Colonic mucosa (tissue), 4 donors: ENCODE results near the gene NVL. TPM values are rescaled to one million over a fixed set of nuclear protein-coding genes. Genes with fewer than 3 reads are reported as not detected.

ENCODE experiments used
- DNase-seq: peaks from one replicate; pipeline ENCODE4 v3.0.0-alpha.2; 2020
- H3K27ac ChIP-seq: fragments of 200-600 bp; one replicate; pipeline ENCODE4 v1.8.0; 2021
- H3K27me3 ChIP-seq: fragments of 200-600 bp; one replicate; pipeline ENCODE4 v1.8.0; 2021
- H3K36me3 ChIP-seq: fragments of 200-600 bp; one replicate; pipeline ENCODE4 v1.8.0; 2021
- H3K4me1 ChIP-seq: fragments of 200-600 bp; one replicate; pipeline ENCODE4 v1.8.0; 2021; ENCODE audit warnings: mild to moderate bottlenecking
- H3K4me3 ChIP-seq: fragments of 200-600 bp; one replicate; pipeline ENCODE4 v1.8.0; 2021
- H3K9ac ChIP-seq, 2 donors: one replicate each; pipeline ENCODE4 v1.7.0; 2013; ENCODE audit warnings: control low read depth in 2 of 2, low read depth in 2 of 2, low read length in 2 of 2
- H3K9me3 ChIP-seq: fragments of 200-600 bp; one replicate; pipeline ENCODE4 v1.8.0; 2021
- CTCF ChIP-seq: fragments of 200-600 bp; IDR thresholded peaks from one replicate; pipeline ENCODE4 v1.8.0; 2022; ENCODE audit warnings: antibody characterized with exemption, mild to moderate bottlenecking
- intact Hi-C: fragments of 100-400 bp; cut with DNase I; formaldehyde crosslinking; loops from one replicate; pipeline ENCODE4 v1.14.1; 2022
- total RNA-seq, 2 donors: library from RNA; stranded (reverse); fragmentation: NEBNext Ultra II Directional in 1 of 2; extraction: Animal tissue kit (Norgen Biotek cat#: 25700) in 1 of 2; gene quantifications; one replicate each; pipeline ENCODE4 v1.2.1, GENCODE V29; 2021
- donor health status: healthy.
- donor health status: DM: no; HTN: no; CAD: no.
- donor health status: DM: no; HTN: no; CAD: no.

NVL gene
- total RNA-seq, 2 donors from 2014 or later = 39.4 to 51.5 TPM

- Histone ChIP-seq H3K9ac (no peak overlapping the region), H3K9me3 (no peaks in the 10 kb centered on the region), H3K4me3 (no peak overlapping the region), H3K27ac (no peak overlapping the region), H3K4me1 (no peaks in the 10 kb centered on the region), H3K36me3 (peaks cover 6% of the 10 kb centered on the region), H3K27me3 (no peaks in the 10 kb centered on the region)
- no peak for DNase-seq
- TF ChIP-seq CTCF = no peak
- intact Hi-C loops = no loop called here
These were observed 40.6 kb downstream of the NVL start for GRCh38 chr1:224289396-224289795.

- TF ChIP-seq CTCF = no peak
- Histone ChIP-seq H3K27ac (no peak overlapping the region), H3K4me1 (no peaks in the 10 kb centered on the region), H3K4me3 (no peak overlapping the region), H3K36me3 (peaks cover 6% of the 10 kb centered on the region), H3K9ac (no peak overlapping the region), H3K27me3 (no peaks in the 10 kb centered on the region), H3K9me3 (no peaks in the 10 kb centered on the region)
- no peak for DNase-seq
- intact Hi-C loops = no loop called here
These were observed 42.3 kb downstream of the NVL start for GRCh38 chr1:224287714-224288113.

- Histone ChIP-seq H3K36me3 (no peaks in the 10 kb centered on the region), H3K27ac (no peak overlapping the region), H3K4me3 (no peak overlapping the region), H3K4me1 (no peaks in the 10 kb centered on the region), H3K27me3 (no peaks in the 10 kb centered on the region), H3K9ac (no peak overlapping the region), H3K9me3 (no peaks in the 10 kb centered on the region)
- no peak for TF ChIP-seq CTCF
- intact Hi-C loops = no loop called here
- DNase-seq = no peak
These were observed 47.8 kb downstream of the NVL start for GRCh38 chr1:224282140-224282539.

GRCh38 chr1:224276771-224277487 is 53.0 kb downstream of the NVL start:
- Histone ChIP-seq H3K9ac (peak overlapping the region in 1 of 2 donors; percentile 26), H3K9me3 (no peaks in the 10 kb centered on the region), H3K4me1 (no peaks in the 10 kb centered on the region), H3K36me3 (no peaks in the 10 kb centered on the region), H3K27ac (peak overlapping the region; percentile 71), H3K27me3 (no peaks in the 10 kb centered on the region), H3K4me3 (no peak overlapping the region)
- no peak for DNase-seq
- intact Hi-C loops = no loop called here
- TF ChIP-seq CTCF = no peak

- H3K27me3 ChIP-seq = no peaks in the 10 kb centered on the region
- intact Hi-C loops = no loop called here
- no peaks in the 10 kb centered on the region for H3K36me3 ChIP-seq
- H3K9ac ChIP-seq = peak overlapping the region in 1 of 2 donors; percentile 73
- peak overlapping the region; percentile 5 for H3K4me3 ChIP-seq
- no peaks in the 10 kb centered on the region for H3K9me3 ChIP-seq
- no peak for TF ChIP-seq CTCF
- no peaks in the 10 kb centered on the region for H3K4me1 ChIP-seq
- peak; percentile 55 for DNase-seq
- peak overlapping the region; percentile 71 for H3K27ac ChIP-seq
These were observed 54.9 kb downstream of the NVL start for GRCh38 chr1:224274970-224275626.
